Breast epithelium (tissue), 3 donors: Measurements from ENCODE around the gene ITGA2B.

ENCODE experiments used
- CTCF ChIP-seq, 3 donors: fragments of 450-650 bp; IDR thresholded peaks; one replicate each; pipeline ENCODE4 v1.5.1; 2016 to 2017; ENCODE audit warnings: antibody characterized with exemption in 3 of 3, mild to moderate bottlenecking in 3 of 3, moderate library complexity in 3 of 3
- POLR2A ChIP-seq: fragments of 450-650 bp; IDR thresholded peaks from one replicate; pipeline ENCODE4 v1.6.1; 2016; ENCODE audit warnings: antibody characterized with exemption, mild to moderate bottlenecking, moderate library complexity
- POLR2AphosphoS5 ChIP-seq, 3 donors: sonication (generic); formaldehyde crosslinking; IDR thresholded peaks; one replicate each; pipeline ENCODE4 v1.6.1; 2017; ENCODE audit warnings: antibody characterized with exemption in 3 of 3

- TF ChIP-seq POLR2AphosphoS5 (IDR thresholded peaks at IDR 0.05) (no peak), POLR2A (no peak), CTCF (IDR thresholded peaks at IDR 0.05) (no peak)
Measured at GRCh38 chr17:44396946-44397345, 7.5 kb upstream of the ITGA2B start.
